ENCODE results near the gene LTA4H.
"Not testable (repeated sequence)": the region's sequence is repeated elsewhere in the genome, so short reads cannot be mapped to it uniquely, and the experiment has no call there.

LTA4H gene

DNA sequence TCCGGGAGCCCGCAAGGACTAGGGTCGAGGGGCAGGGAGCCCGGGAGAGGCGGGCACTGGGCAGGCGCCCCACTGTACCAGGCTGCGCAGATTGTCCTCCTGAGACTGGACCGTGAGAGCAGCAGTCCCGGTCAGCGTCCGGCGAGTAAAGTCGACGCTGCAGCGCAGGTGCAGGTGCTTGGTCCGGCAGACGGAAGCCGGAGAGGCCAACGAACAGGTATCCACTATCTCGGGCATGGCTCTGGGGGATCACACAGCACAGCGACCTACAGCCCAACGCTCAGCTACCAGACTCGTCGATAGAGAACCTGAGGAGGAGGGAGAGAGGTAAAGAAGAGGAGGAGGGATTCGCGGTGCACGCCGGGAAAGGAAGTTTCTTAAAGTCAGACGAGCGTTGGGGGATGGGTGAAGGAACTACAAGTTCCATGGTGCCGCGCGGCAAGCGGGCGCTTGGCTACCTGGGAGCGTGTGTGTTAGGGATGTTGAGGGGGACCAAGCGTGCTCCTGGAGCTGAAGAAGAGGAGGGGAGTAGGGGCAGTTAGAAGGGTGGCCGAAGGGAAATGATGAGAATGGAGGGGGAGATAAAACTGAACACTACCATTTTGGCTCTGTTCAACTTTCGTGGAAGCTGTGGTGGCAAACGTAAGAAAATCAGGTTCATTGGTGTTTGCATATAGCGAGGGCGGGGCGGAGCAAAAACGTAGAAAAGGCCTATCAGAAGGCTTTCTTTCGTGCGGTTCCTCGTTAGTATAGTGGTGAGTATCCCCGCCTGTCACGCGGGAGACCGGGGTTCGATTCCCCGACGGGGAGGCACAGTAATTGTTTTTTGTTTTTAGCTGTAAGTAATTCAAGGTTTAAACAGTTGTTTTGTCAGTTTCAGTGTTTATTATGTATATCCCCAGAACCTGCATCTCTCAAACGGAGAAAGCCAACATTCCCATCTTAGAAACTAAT, at the start of gene LTA4H:
Gene LTA4H, minus strand, starts transcription at position 305 of the 954 bp plus-strand sequence. Its CDS starts 68 bp downstream, at position 237.
- peak; percentile 98 for DNase-seq

DNA sequence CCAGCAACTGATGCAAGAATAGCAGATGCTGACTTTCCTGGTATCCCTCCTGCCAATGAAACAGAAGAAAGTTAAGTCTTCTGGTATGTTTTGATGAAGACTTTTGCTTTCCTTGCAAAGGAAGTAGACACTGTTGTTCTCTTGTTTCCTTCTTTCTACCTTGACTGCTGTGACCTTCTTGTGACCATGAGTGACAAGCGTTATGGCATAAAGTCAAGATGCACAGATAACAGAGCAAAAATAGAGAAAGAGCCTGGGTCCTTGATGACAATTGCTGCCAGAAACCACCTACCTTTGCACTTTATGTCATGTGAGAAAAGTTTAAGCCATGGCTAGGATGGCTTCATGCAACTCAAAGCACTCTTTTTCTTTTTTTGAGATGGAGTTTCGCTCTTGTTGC, 49.2 kb upstream of the LTA4H start:
- DNase-seq: no peak

GRCh38 chr12:96083020-96083719, 47.8 kb upstream of the LTA4H start:
- DNase-seq: peak; percentile 38

DNA sequence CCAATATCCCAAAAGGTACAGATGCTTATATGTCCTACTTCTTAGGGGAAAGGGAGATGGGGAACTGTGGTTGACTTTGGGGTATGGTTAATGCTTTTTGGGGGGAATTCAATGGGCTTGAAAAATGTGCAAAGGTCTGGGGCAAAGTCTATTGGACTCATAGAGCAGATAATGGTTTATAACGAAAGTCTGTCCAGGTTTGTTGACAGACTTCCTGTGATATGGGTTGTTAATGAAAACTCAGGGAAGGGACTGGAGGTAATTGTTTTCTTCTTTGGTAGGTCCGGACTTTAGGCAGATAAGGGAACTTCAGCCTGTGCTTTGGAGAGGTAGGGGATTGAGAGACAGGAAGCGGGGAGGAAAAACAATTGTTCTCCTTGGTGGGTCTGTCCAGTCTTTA, 46.2 kb upstream of the LTA4H start:
- DNase-seq: no peak

DNA sequence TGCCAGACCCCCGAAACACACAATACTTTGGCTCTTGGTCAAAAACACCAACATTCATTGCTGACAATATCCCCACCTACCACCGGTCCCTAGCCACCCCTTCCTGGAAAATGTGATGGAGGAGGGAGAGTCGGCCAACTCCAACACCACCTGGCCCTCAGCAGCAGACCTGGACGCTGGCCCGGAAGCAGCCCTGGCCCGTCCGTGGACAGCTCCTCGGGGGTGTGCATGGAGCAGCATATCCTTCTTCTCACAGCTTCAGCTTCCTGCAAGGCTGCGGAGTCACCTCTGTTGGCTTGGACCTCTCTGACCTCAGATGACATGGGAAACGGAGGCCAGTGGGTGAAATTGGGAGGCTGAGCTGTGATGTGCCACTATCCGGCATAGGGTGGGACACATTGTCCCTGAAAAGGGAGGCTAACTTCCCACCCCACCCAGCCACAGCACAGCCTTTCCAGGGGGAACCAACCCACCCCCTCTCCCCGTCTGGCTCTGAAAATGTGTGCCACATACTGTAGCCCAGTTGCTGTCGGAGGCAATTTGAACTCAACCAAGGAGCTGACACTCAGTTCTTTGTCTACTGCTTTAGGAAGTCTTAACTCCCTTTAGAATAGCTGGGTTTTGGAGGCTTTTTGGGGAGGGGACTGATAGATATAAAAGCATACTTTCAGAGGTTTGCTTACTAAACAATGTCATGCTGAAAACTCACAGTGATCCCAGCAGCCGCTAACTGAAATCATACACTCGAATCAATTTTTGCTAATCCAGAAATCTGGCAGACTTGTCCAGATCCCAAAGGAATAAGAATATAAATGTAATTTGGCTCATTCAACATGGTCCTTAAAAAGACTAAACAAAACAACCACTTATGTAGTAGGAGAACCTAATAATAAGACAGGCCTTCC, 43.1 kb upstream of the LTA4H start:
- DNase-seq: no peak

DNA sequence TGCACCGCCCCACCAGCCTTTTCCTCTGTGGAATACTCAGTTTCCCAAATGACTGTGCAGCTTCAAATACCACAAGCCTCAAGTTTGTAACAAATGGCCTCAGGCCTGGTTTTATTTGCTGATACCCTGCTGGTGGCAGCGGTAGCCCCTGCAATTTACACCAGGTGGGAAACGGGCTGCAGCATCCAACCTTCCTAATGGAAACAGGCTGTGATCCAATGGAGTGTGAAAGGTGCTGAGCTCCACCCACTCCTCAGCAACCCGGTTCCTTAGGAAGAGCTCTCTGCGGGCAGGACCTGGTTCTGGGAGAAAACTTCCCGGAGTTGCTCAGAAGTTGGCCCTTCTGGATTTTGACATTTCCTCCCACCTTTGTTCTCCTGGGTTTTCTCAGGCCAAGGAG, 41.7 kb upstream of the LTA4H start:
- DNase-seq: no peak

- no peak for DNase-seq
Observed at GRCh38 chr12:96075560-96075959, 40.2 kb upstream of the LTA4H start.

- DNase-seq: no peak
Observed at GRCh38 chr12:96073346-96074330, 38.3 kb upstream of the LTA4H start.

- peak; percentile 32 for DNase-seq
Observed at GRCh38 chr12:96070670-96071279, 35.4 kb upstream of the LTA4H start.

DNA sequence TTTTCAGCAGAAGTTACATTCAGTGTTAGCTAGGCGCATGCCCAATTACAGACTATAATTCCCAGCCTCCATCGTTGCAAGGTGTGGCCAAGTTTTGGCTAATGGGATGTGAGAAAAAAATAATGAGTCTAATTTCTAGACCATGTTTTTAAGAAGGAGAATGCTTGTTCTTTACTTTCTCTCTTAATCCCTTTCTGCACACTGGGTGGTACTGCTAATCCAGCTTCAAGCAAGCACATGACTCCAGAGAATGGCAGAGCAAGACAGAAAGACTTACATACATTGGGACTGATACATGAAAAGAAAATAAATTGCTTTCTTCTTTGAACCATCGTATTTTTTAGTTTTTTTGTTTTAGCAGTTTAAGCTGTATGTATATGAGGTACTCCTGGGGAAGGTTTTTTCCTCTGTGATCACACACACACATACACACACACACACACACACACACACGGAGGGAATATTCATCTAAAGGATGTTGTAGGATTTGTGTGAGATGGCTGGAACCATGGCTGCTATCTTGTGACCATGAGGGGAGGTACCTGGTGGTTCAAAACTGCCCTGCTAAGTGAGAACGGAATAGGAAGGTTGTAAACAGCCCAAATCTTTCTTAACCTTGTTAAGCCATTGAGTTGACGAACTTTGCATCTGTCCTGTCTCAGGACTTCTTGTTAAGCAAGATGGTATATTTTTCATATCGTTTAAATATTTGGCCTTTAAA, 34.3 kb upstream of the LTA4H start:
- no peak for DNase-seq

GRCh38 chr12:96068636-96069035, 33.2 kb upstream of the LTA4H start:
- DNase-seq: no peak

DNA sequence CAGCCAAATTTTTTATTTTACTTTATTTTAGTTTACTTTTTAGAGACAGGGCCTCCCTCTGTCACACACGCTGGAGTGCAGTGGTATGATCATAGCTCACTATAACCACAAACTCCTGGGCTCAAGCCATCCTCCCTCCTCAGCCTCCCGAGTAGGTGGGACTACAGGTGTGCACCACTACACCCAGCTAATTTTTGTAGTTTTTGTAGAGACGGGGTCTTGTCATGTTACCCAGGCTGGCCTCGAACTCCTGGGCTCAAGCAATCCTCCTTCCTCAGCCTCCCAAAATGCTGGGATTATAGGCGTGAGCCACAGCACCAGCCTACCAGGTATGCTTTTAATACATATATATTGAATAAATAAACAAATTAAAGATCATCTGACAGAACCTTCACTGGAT, 32.7 kb upstream of the LTA4H start:
- DNase-seq: no peak

- not testable (repeated sequence) for DNase-seq
Observed at GRCh38 chr12:96065776-96066175, 30.4 kb upstream of the LTA4H start.

- DNase-seq: no peak
Observed at GRCh38 chr12:96064966-96065365, 29.6 kb upstream of the LTA4H start.

GRCh38 chr12:96064271-96064670, 28.9 kb upstream of the LTA4H start:
- no peak for DNase-seq

- peak; percentile 44 for DNase-seq
Observed at GRCh38 chr12:96063046-96063445, 27.7 kb upstream of the LTA4H start.

DNA sequence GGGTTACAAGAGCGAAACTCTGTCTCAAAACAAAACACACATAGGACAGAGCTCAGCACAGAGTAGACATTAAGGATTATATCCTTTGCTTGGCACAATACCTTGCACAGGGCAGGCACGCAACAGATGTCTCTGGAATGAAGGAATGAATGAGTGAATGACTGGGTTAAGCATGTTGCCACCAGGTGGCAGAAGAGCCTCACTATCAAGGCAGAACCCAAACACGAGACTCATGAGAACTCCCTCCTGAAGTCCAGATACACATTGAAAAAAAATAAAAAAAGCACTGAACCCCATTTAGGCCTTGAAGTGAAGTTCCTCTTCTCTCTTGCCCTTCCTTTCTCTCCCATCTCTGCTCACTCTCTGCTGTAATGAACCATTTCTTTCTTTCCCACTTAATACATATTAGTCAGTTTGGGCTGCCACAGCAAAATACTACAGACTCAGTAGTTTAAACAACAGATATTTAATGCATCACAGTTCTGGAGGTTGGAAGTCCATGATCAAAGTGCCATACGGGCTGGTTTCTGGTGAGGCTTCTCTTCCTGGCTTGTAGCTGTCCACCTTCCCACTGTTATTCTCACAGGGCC, 26.6 kb upstream of the LTA4H start:
- DNase-seq: peak; percentile 77

- no peak for DNase-seq
Observed at GRCh38 chr12:96061323-96061722, 25.9 kb upstream of the LTA4H start.

- DNase-seq: no peak
Observed at GRCh38 chr12:96060041-96060440, 24.7 kb upstream of the LTA4H start.

- DNase-seq: no peak
Observed at GRCh38 chr12:96057986-96058553, 22.7 kb upstream of the LTA4H start.

All from fibroblast of skin of right biceps (primary cell).